ENCODE measurements around the gene UPK2.

DNA sequence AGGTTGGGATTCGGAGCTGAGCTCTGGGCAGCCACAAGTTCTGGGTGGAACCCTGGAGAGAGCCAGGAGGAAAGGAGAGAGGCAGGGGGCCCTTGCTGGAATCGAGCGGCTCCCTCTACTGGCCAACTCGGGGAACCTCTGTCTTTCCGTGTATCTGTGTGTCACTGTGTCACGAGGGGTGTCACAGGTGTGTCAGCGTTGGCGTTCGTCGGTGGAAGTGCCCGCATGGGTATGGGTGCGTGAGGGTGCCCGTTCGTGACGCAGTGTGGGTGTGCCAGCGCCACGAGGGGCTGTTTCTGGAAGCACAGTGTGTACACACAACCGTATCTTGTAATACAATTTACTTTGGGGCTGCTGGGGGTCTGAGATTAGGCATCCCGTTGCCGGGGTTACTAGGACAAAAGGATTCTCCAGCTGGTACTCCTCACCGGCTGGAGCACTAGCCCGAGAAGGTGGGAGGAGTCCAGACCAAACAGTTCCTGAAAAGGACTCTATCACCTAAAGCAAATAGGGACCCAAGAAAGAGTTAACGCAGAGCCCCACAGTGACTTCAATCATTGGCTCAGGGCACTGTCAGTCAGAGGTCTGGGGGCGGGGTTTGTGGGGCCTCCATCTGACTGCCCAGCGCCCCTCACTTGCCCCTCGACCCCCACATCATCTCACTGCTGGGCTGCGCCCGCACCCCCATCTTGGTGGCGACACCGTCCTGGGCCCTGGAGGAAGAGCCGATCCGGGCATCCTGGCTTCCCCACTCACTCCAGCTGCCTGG lies 27.8 kb upstream of the UPK2 start:
- TF ChIP-seq POLR2AphosphoS5 (IDR thresholded peaks at IDR 0.05; ENCODE audit: borderline replicate concordance, low read depth, low read length) (no peak), EZH2 (IDR thresholded peaks at IDR 0.05) (no peak)
